ENCODE results near the gene SLC30A2. TPM values are rescaled to one million over a fixed set of nuclear protein-coding genes. Genes with fewer than 3 reads are reported as not detected.

SLC30A2 gene
- total and polyA plus RNA-seq, 9 of the 15 experiments (the other 6 are each of a cell fraction or from before 2014, with no cell fraction given) = 0.01 to 0.18 (median 0.06) TPM; not detected in 3

DNA sequence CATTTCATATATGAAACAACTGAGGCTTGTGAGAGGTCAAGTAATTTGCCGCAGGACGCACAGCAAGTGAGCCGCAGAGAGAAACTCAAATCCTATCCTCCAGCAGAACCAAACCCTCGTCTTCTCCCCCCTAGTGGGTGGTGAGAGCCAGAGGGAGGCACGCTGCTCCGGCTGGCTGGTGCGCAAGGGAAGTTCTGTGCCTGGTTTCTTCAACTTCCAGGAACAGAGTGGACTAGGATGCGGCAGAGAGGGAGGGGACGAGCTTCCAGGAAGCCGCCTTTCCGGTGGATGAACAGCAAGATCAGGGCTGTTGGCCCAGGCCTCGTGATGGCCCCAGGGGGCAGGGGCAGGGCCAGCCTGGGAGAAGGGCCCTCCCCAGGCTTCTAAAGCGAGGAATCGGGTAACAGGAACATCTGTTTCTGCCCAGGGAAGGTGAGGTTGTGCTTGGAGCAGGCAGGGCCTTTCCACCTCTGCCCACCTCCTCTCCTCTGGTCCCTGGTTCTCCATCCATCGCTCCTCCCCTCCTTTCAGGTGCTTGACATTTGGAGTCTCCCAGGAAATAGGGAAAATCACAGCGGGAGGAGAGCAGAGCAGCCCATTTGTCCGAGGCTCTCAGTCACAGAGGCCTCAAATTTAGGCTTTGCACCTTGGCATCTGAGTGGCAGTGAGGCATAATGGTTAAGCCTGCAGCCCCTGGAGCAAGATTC, 48.9 kb upstream of the SLC30A2 start (continued):
- TF ChIP-seq ZNF3 (CRISPR knock-in tag; IDR thresholded peaks at IDR 0.05) = no peak
- TF ChIP-seq ETV6 (IDR thresholded peaks at IDR 0.05; ENCODE audit: borderline replicate concordance in 1 of 2, low read depth in 2 of 2, low read length in 1 of 2) = 0 out of 4 replicates have a peak, but pooled peaks of 1 of the 2 experiments have one; percentile 33
- TF ChIP-seq ETV6 (CRISPR knock-in tag; IDR thresholded peaks at IDR 0.05; ENCODE audit: borderline replicate concordance) = no peak
- no peak for TF ChIP-seq OTX1 (CRISPR knock-in tag; IDR thresholded peaks at IDR 0.05)
- TF ChIP-seq TCF3 (CRISPR knock-in tag; IDR thresholded peaks at IDR 0.05) = peak; percentile 12; the same call in 1 of the 2 replicates
- TF ChIP-seq RBBP5 (IDR thresholded peaks at IDR 0.05; ENCODE audit: borderline replicate concordance, insufficient read depth, low read length, poor library complexity, severe bottlenecking) = peak; percentile 41
- TF ChIP-seq FOXJ3 (CRISPR knock-in tag; IDR thresholded peaks at IDR 0.05) = no peak
- no peak for TF ChIP-seq SRSF1 (IDR thresholded peaks at IDR 0.05; ENCODE audit: low read depth, low read length)
- TF ChIP-seq ARID1B (IDR thresholded peaks at IDR 0.05) = peak; percentile 37; the same call in 1 of the 2 replicates
- TF ChIP-seq, protein P1, sequence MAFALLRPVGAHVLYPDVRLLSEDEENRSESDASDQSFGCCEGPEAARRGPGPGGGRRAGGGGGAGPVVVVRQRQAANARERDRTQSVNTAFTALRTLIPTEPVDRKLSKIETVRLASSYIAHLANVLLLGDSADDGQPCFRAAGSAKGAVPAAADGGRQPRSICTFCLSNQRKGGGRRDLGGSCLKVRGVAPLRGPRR (CRISPR knock-in tag; IDR thresholded peaks at IDR 0.05) = no peak
- TF ChIP-seq JUND (IDR thresholded peaks at IDR 0.05; ENCODE audit: borderline replicate concordance, low read depth, low read length) = peak; percentile 21; the same call in 1 of the 2 replicates
- TF ChIP-seq JUND (tag; IDR thresholded peaks at IDR 0.05; ENCODE audit: borderline replicate concordance, low read depth, low read length) = no peak; the same call in 2 of the 3 replicates
- TF ChIP-seq HOMEZ (CRISPR knock-in tag; IDR thresholded peaks at IDR 0.05) = no peak
- TF ChIP-seq SMARCA5 (IDR thresholded peaks at IDR 0.05) = peak; percentile 71; the same call in 1 of the 2 replicates
- no peak for TF ChIP-seq ZNF134 (CRISPR knock-in tag; conservative IDR thresholded peaks at IDR 0.05)
- TF ChIP-seq ZNF280A (IDR thresholded peaks at IDR 0.05; ENCODE audit: low read depth, partially characterized antibody) = no peak
- peak; percentile 41; the same call in 1 of the 2 replicates for TF ChIP-seq MTA3 (IDR thresholded peaks at IDR 0.05; ENCODE audit: borderline replicate concordance)
- TF ChIP-seq NR4A1 (CRISPR knock-in tag; IDR thresholded peaks at IDR 0.05) = 0 out of 2 replicates have a peak, but pooled peaks have one; percentile 6
- TF ChIP-seq NR4A1 (tag; IDR thresholded peaks at IDR 0.05) = no peak; the same call in 1 of the 2 replicates
- peak; percentile 67; the same call in 1 of the 2 replicates for TF ChIP-seq BCOR (IDR thresholded peaks at IDR 0.05)
- TF ChIP-seq CTCF (IDR thresholded peaks at IDR 0.05 in 2 of 3, conservative IDR thresholded peaks at IDR 0.05 in 1 of 3; ENCODE audit: insufficient read depth in 2 of 3, low read depth in 1 of 3, low read length in 3 of 3) = peak; percentile 21 to 47 (median 41); a peak in 3 of 6 replicates
- no peak for TF ChIP-seq ZNF316 (IDR thresholded peaks at IDR 0.05)
